Mucosa of rectum (tissue), 2 donors: Measurements from ENCODE around the gene CTTN.

Experiments used
- H3K27ac ChIP-seq, 2 donors: one replicate each; pipeline ENCODE4 v1.7.0; 2013; ENCODE audit warnings: inconsistent platforms in 2 of 2, low read depth in 2 of 2, low read length in 2 of 2
- H3K27me3 ChIP-seq, 2 donors: one replicate each; pipeline ENCODE4 v1.7.0; 2013; ENCODE audit warnings: low read length in 2 of 2; ENCODE audit not compliant: control insufficient read depth in 2 of 2, insufficient read depth in 2 of 2
- H3K36me3 ChIP-seq, 2 donors: one replicate each; pipeline ENCODE4 v1.7.0; 2013; ENCODE audit warnings: low read length in 2 of 2; ENCODE audit not compliant: control insufficient read depth in 2 of 2, insufficient read depth in 2 of 2
- H3K4me1 ChIP-seq, 2 donors: one replicate each; pipeline ENCODE4 v1.7.0; 2013; ENCODE audit warnings: low read length in 2 of 2, mild to moderate bottlenecking in 1 of 2; ENCODE audit not compliant: control insufficient read depth in 2 of 2, insufficient read depth in 2 of 2
- H3K4me3 ChIP-seq, 2 donors: one replicate each; pipeline ENCODE4 v1.7.0; 2013; ENCODE audit warnings: low read length in 2 of 2
- H3K9ac ChIP-seq, 2 donors: one replicate each; pipeline ENCODE4 v1.7.0; 2013; ENCODE audit warnings: low read length in 2 of 2, low read depth in 1 of 2, mild to moderate bottlenecking in 1 of 2
- H3K9me3 ChIP-seq, 2 donors: one replicate each; pipeline ENCODE4 v1.7.0; 2013; ENCODE audit warnings: low read length in 2 of 2; ENCODE audit not compliant: control insufficient read depth in 2 of 2
- donor health status: healthy.
- donor health status: Normal muscosa, but diverticular disease.

Gene CTTN

DNA sequence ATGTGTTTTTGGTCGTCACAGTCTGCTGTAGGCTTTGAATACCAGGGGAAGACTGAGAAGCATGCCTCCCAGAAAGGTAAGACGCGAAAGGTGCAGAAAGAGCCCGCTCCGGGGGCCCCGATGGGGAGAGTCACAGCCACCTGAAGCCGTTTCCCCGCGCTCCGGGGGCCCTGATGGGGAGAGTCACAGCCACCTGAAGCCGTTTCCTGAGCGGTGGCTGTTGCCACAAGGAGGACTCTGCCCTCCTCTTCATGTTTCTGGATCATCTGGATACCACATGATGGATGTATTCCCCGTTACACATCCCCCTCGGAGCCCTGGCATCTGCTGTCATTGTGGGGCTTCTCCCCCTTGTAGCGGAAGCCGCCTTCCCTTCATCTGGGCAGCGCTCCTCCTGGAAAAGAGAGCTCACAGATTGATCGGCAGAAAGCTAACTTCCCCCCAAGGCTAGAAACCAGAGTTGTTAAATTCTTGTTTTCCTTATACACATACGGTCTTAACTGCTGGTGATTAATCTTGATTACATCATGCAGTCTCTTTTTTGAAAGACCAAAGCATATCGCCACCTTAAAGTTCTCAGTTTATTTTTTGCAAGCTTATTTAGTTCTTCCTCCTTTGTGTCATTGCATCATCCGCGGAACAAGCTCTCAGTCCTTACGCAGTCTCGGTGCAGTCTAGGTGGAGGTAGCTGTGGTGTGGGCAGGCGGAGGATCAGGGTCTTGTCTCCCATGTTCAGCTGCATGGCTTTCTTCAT, 17.5 kb downstream of the CTTN start:
- H3K36me3 ChIP-seq: peaks cover 66 to 74% of the 10 kb centered on the region in 2 donors
- H3K9me3 ChIP-seq: no peaks in the 10 kb centered on the region
- no peak overlapping the region for H3K27ac ChIP-seq
- H3K27me3 ChIP-seq: no peaks in the 10 kb centered on the region
- no peaks in the 10 kb centered on the region for H3K4me1 ChIP-seq
- H3K4me3 ChIP-seq: no peak overlapping the region
- no peak overlapping the region for H3K9ac ChIP-seq

DNA sequence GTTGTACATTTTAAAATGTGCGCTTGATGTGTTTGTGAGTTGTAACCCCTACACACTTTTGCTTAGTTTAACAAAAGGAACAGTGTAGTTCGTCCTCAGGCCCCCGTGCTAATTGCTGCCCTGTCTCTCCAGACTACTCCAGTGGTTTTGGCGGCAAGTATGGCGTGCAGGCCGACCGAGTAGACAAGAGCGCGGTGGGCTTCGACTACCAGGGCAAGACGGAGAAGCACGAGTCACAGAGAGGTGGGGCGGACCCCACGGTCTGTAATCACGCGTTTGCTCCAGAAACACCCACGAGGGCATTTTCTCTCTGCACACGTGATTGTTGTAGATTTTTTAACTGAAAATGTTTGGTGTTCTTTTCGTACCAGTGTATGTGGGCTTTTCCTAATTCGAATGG, 18.6 kb downstream of the CTTN start:
- Histone ChIP-seq H3K9me3 (no peaks in the 10 kb centered on the region), H3K27ac (no peak overlapping the region), H3K4me3 (no peak overlapping the region), H3K36me3 (peaks cover 63 to 73% of the 10 kb centered on the region in 2 donors), H3K4me1 (no peaks in the 10 kb centered on the region), H3K27me3 (no peaks in the 10 kb centered on the region), H3K9ac (no peak overlapping the region)

DNA sequence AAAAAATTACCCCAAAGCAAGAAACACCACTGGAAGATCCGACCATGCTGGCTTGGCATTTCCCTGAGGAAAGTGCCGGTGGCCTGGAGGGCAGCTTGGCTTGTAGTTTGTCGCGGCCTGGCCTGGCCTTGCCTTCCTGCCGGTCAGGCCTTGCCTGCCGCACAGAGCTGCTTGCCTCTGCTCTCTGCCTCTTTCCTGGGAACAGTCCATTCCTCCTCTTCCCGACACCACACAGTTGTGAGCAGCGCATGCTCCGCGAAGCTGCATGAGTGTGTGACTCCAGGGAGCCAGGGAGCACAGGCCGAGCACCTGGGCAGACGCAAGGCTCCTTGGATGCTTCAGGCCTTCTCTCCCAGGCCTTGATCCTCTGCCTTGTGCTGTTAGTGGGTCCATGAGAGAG, 19.8 kb downstream of the CTTN start:
- no peak overlapping the region for H3K27ac ChIP-seq
- no peaks in the 10 kb centered on the region for H3K27me3 ChIP-seq
- H3K4me3 ChIP-seq: no peak overlapping the region
- no peaks in the 10 kb centered on the region for H3K4me1 ChIP-seq
- H3K9me3 ChIP-seq: no peaks in the 10 kb centered on the region
- no peak overlapping the region for H3K9ac ChIP-seq
- peaks cover 62 to 74% of the 10 kb centered on the region in 2 donors for H3K36me3 ChIP-seq

DNA sequence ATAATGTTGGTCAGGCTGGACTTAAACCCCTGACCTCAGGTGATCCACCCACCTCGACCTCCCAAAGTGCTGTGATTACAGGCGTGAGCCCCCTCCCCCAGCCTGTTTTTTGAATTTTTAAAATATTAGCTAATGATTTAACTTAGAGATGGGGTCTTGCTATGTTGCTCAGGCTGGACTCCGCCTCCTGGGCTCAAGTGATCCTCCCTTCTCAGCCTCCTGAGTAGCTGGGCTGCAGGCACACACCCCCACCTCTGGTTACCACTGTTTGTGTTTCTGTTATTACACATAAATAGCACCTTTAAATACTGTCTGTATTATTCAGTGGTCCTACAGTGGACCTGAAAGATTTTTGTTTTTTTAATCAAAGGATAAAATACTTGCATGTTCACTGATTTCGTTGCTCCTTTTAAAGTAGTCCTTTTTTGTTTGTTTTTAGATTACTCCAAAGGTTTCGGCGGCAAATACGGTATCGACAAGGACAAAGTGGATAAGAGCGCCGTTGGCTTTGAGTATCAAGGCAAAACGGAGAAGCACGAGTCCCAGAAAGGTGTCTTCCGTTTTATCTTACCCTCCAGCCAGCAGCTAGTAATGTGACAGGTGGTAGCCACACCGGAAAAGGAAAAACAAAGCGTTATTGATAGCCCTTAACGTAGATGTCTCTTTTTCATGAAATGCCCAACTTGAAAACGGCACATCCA, 21.1 kb downstream of the CTTN start:
- no peak overlapping the region for H3K27ac ChIP-seq
- H3K36me3 ChIP-seq: peaks cover 64 to 71% of the 10 kb centered on the region in 2 donors

DNA sequence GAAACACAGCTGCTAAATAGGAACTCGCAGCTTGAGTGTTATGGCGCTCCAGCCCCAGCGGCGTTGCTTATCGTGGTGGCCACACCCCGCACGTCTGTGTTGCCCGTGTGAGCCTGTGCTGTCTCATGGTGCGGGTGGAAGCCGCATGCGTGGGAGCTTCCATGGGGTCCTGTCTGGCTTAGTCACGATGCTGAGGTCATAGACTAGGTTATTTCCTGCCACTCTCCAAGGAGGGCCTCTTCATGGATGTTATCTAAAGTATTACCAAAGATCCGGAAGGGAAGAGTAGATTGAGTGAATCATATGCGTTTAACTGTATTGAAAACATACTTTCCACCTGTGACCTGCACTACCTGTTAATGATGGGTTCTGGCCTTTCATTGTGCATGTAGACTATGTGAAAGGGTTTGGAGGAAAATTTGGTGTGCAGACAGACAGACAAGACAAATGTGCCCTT, 21.7 kb downstream of the CTTN start:
- Histone ChIP-seq H3K4me3 (no peak overlapping the region), H3K9me3 (no peaks in the 10 kb centered on the region), H3K9ac (no peak overlapping the region), H3K27ac (no peak overlapping the region), H3K4me1 (no peaks in the 10 kb centered on the region), H3K36me3 (peaks cover 64 to 71% of the 10 kb centered on the region in 2 donors), H3K27me3 (no peaks in the 10 kb centered on the region)

More for the DNA sequence above, 21.1 kb downstream of the CTTN start:
- no peaks in the 10 kb centered on the region for H3K9me3 ChIP-seq
- no peaks in the 10 kb centered on the region for H3K4me1 ChIP-seq
- H3K4me3 ChIP-seq: no peak overlapping the region
- H3K9ac ChIP-seq: no peak overlapping the region
- H3K27me3 ChIP-seq: no peaks in the 10 kb centered on the region

DNA sequence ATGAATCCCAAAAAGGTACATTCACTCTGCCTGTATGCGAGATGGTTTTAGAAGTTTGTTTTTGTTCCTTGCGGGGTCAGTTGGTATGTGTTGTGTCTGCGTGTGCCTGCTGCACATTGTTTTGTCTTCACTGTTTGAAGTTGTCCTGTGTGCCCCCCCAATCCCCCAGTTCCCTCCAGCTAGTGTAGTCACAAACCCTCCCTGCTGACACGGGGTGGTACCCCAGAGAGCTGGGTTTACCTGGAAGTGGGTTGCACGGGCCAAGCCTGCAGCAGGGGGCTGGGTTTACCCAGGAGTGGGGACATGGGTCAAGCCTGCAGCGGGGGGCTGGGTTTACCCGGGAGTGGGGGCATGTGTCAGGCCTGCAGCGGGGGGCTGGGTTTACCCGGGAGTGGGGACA, 22.2 kb downstream of the CTTN start:
- no peaks in the 10 kb centered on the region for H3K27me3 ChIP-seq
- H3K4me3 ChIP-seq: no peak overlapping the region
- H3K4me1 ChIP-seq: no peaks in the 10 kb centered on the region
- no peaks in the 10 kb centered on the region for H3K9me3 ChIP-seq
- H3K27ac ChIP-seq: no peak overlapping the region
- H3K36me3 ChIP-seq: peaks cover 65 to 72% of the 10 kb centered on the region in 2 donors
- no peak overlapping the region for H3K9ac ChIP-seq

DNA sequence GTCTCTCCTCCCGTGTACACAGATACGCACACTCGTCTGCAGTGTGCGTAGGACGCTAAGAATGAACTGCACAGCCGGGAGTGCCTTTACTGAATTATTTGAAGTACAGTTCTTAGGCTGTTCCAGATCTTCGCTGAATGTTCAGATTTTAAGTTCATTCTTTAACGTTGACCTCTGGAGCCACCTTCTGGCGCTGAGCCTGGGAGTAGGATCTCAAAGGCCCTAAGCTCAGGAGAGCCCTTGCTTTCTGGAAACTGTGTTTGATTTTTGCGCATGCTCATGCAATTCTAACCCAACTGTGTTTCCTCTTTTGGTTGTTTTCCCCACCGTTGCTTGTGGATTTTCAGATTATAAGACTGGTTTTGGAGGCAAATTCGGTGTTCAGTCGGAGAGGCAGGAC, 22.8 kb downstream of the CTTN start:
- Histone ChIP-seq H3K36me3 (peaks cover 63 to 72% of the 10 kb centered on the region in 2 donors), H3K4me1 (no peaks in the 10 kb centered on the region), H3K27me3 (no peaks in the 10 kb centered on the region)

DNA sequence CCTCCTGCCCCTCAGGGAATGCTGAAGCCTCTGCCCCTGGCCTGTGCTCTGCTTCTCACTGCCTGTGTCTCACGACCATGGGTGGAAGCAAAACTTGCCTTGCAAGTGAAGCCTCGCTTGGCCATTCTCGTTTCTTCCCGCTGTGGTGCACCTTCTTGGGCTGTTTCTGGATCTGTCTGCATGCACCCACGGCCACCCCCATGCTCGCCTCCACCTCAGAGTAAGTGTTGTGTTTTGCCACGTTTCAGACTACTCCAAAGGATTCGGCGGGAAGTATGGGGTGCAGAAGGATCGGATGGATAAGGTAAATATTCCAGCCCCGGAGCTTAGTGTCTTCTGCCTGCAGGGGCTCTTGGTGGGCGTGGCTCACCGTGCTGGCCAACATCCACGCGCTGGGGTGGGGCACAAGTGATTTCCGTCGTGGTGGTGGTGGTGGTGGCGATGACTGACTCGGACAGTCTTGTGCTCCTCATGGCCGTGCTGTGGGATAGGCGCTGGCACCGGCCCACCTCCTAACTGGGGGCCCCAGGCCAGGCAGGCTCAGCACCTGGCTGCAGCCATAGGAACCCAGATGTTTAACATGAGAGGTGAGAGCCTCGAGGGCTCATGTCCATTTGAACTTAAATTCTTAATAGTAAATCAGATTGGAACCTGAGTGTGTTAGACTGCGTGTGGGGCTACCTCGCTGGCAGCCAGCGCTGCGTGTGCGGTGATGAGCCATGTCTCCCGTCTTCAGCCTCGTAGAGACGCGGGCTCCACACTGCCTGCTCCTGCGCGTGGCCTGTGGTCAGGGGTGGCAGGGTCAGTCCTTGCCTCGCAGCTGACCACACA, 24.6 kb downstream of the CTTN start:
- Histone ChIP-seq H3K9me3 (no peaks in the 10 kb centered on the region), H3K27ac (no peak overlapping the region), H3K4me1 (no peaks in the 10 kb centered on the region), H3K36me3 (peaks cover 60 to 66% of the 10 kb centered on the region in 2 donors), H3K27me3 (no peaks in the 10 kb centered on the region), H3K4me3 (no peak overlapping the region), H3K9ac (no peak overlapping the region)

More for the DNA sequence above, 22.8 kb downstream of the CTTN start:
- H3K9me3 ChIP-seq: no peaks in the 10 kb centered on the region
- no peak overlapping the region for H3K9ac ChIP-seq
- no peak overlapping the region for H3K4me3 ChIP-seq
- H3K27ac ChIP-seq: no peak overlapping the region

DNA sequence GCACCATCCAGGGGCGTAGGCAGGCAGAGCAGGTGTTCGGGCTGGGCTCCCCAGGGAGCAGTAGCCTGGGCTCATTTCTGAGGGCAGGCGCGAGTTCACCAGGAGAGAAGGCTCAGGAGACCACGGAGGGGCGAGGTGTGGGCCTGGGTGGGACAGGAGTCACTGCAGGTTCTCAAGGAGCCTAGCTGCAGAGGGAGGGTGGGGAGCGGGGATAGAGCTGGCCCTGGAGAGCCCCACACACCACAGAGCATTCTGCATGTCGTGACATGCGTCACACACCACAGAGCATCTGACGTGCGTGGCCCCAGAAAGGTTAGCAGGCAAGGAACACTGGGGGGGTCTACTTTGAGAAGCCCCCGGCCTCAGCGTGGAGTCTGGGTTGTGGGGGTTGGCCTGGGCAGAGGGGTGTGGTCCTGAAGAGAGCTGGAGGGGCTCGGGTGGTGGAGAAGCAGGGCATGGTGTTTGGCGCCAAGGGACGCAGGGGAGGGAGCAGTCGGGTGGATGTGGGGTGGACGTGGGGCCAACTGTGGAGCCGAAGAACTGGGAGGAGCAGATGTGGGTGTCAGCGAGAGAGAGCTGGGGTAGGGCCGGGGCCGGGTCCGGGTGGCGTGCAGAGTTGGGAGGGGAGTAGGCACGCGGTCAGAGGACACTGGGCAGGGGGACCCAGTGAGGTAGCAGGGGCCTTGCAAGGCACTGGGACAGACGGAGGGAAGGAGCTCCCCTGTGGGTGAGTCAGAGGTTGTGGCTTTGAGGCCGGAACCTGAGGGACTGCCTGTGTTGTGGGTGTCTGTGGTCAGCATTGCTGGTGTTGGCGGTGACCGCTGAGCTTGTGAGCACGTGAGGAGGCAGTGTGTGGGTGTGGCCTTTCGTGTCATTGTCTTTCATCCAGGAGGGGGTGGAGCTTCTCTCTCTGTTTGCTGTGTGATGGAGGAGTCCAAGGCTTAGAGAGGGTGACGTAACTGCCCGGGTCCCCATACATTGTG, 25.5 kb downstream of the CTTN start:
- Histone ChIP-seq H3K4me1 (no peaks in the 10 kb centered on the region), H3K9me3 (no peaks in the 10 kb centered on the region), H3K36me3 (peaks cover 57 to 63% of the 10 kb centered on the region in 2 donors), H3K4me3 (no peak overlapping the region), H3K27ac (no peak overlapping the region), H3K27me3 (no peaks in the 10 kb centered on the region), H3K9ac (no peak overlapping the region)
